Epidermal melanocyte (primary cell): ENCODE data around the gene EHD4.
A peak's percentile ranks its signal among the peaks of the same experiment; 100 is the strongest.

Source experiments
- DNase-seq: peaks from one replicate; pipeline ENCODE4 v3.0.0; 2011; ENCODE audit warnings: low spot score; ENCODE audit not compliant: insufficient read length

EHD4 gene

DNA sequence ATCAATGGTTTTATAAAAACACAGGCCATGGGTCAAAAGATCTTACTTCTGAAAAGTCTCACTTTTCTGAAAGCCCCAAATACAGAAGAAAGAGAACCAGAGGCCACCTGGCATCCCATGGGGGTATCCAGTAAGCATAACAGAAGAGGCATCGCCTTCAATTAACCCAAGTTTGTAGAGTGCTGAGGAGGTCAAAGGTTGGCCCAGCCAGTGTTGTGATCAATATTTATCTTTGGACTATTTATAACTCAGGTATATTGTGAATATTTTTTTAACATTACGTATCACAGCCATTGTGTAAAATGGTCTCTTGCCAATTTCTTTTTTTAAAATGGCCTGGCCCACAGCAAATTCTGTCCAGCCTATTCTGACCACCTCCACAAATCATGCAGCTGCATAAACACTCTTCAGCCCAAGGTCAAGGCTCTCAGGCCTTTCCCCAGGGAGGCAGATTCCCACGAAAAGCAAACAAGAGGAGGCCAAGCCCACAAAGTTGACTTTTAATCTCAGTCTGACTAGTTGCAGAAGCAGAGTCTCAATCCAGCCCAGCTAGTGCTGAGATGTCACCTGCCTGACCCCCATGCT lies 52.3 kb downstream of the EHD4 start:
- DNase-seq: no peak

DNA sequence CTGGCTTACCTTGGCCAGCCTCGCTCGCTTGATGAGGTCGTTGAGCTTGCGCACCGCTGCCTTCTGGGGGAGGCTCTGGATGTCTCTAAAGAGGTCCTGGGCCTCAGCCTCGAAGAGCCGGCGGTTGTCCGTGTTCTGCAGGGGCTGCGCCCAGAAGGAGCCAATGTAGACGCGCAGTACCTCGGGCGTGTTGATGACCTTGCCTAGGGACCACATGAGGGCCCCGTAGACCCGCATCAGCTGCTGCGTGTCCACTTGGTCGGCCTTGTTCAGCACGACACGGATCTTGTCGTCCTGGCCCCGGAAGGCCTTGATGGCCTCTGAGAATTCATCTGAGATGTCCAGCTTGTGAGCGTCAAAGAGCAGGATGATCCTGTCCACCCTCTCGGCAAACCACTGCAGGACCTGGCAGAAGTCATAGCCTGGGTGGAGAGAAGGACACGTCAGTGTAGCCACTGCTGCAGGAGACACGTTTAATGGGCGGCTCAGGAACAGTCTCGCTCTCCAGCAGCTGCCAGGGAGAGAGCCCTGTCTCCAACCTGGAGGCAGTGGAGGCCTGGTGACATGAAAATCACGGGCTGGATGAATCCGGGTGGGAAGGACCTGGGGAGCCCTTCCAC lies 53.0 kb downstream of the EHD4 start:
- no peak for DNase-seq

DNA sequence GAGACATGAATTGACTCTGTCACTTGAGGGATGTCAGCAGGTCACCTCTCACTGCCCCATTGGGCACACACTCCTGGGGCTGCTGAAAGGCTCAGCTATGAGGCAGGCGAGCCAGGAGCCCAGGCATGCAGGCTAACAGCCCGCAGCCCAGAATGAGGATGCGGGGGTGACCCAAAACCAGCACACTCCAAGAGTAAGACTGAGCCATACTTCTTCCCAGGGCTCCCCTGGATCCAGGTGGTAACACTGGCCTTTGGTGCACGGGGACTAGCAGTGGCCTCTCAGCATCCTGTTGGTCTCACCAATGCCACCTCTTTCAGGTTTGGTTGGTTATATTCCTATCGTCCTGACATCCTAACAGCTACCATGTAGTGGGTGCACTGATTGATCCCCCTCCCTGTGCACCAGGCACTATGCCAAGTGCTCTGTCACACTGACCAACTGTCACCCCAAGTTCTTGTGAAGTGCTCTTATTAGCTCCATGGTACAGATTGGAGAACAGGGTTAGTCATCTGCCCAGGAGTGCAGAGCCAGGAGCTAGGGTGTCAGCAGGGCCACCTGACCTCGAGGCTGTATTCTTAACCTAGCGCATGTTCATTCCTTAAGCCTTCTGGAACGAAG lies 53.7 kb downstream of the EHD4 start:
- DNase-seq: no peak

DNA sequence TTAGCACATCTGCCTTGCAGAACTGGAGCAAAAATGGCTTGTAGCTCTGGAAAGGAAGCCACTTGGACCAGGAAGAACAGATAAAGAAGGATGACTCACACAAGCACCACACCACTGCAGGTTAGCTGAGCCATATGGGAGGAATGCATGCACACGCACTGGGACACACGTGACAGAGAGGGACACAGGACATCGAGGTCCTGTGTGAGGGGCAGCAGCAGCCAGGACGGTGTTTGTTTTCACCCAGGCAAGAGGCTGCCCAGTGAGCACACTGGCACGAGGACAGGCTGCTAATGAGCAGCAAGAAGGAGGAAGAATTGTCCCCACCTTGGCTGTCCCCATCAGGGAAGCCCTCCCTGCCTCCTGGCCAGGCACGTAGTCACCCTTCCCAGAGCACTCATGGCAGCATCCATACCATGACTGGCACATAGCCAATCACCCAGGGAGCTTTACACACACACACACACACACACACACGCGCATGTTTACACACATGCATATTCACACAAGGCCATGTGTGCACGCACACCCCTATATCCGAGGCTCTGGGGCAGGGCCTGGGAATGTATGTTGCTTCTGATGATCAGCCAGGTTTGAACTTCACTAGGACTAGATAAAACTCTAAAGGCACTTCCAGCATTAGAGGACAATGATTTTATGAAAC lies 54.5 kb downstream of the EHD4 start:
- no peak for DNase-seq

DNA sequence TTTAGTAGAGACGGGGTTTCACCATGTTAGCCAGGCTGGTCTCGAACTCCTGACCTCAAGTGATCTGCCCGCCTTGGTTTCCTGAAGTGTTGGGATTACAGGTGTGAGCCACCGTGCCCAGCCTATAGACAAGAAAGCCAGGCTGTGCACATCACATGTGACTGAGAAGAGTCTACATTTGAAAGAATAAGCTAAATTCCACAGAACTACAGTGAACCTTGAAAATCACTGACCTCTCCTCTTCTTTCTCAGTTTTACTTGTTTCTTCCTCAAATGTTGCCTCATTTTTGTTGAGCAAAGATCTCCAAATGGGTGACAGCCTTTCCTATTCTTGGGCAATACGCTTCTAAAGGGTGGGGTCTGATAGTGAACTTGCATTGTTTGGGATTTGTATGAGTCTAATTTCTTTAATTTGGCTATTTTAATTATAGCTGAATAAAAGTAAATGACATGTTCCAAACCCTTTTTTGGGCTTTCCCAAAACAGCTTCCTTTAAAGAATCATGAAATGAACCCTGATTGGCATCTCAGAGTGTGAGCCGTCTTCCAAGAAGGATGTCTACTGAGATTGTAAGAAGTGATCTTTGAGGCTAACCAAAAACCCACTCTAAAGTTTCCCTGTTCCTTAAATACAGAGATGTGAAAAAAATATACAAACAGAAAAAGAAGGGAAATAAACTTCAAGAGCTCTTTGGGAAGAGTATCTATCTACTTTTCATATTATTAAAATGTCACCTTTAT lies 56.9 kb downstream of the EHD4 start:
- no peak for DNase-seq

DNA sequence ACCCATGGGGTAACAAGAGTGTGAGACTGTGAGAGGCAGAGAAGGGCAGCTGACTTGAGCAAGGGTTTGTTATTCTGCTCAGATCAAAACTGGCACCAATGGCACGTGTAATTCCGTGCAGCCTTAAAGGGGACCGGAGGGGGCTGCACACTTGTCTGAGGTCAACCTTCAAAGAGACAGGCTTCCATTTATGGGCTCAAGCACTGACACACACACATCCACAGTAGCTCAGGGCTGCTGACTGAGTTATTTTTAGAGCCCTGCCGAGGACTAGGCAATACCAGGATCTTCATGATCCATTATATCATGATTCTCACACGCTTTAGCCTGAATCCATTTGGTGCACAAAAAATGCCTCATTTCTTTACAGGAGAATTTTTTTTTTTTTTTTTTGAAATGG lies 57.9 kb downstream of the EHD4 start:
- DNase-seq: no peak

DNA sequence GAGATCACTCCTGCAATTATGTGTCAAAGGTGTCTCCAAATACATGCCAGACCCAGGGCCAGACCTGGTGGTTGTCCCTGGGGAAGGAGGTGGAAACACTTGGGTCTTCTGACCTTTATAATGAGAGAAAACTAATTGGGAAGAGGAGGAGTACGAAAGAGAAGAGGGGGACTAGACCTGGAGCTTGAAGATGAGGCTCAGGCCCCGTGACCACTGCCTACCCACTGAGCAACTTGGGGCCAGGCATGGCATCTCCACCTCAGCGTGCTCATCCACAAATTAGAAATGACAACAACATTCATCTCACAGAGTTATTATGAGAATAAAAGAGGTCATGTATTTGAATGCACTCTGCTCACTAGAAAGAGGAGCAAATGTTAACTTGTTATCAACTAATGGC lies 59.1 kb downstream of the EHD4 start:
- no peak for DNase-seq

DNA sequence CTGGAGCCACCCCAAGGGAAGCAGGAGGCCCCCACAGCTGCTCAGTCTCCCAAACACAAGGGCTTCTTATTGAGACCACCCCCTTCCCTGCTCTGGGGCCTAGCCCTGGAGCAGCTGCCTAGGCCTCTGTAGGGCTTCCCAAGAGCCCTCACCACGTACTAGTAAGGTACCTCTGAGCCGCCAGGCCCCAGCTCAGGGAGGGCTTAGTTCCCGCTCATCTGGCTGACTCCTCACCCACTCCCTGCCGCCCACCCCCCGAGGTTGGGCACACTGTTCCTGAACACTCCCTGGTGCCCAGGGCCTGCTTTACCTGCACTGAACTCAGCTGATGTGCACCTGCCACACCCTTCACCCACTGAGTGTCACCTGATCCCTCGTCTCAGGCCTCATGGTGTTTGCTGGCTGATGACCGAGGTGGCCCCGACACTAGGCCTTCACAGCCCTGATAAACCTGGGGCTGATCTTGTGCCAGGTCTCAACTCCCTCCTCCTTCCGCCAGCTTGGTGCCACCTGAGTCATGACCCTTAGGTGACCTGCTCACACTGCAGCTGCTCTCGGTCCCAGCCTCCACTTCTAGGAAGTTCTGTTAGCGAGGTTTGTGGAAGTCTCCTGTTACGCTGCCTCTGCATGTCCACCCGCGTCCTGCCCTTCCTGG lies 60.5 kb downstream of the EHD4 start:
- DNase-seq: no peak

DNA sequence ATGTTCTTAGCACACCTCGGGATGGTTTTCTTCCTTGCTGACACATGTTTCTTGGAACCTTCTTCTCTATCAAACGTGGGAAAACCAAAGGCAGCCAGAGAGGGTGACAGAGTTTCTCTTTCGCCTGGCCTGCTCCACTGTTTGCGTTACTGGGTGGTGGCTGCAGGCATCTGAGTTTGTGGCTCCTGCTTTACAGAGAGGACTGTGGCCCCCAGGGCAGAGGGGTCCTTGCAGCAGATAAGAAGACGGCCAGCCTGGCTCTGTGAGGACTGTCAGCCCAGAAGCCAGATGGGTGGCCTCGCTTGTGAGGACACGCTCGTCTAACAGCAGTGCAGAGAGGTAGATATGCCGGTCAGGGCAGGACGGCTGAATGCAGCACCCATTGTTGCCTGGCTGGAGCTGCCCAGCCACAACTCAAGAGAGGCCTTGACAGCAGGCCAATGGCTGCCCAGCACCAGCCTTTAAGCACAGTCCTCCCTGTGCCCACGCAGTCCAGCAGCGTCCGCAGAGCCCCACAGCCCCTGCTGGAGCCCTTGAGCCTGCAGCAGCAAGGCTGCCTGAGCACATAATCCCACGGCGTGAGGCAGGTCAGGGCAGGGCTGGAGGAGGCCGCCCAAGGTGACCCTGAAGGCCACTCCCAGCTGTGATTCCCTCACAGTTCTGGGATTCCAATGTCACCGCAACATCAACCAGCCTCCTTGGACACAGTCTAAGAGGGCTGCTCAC lies 63.5 kb downstream of the EHD4 start:
- no peak for DNase-seq

DNA sequence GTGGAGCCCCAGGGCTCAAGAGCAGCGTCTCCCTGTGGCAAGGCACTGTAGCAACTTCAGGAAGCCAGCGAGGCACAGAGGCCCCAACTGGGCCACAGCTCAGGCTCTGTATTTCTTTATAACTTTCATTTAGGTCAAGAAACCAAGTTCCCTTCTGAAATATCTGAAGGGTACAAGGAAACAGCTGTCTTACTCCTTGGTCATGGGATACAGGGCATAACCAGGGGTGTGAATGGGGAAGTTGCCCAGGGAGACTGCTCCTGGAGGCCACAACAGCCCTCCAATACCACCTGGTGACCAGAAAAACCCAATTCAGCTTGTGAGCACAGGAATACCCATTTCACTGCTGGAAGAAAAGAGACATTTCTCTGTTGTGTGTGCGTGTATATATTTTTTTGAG lies 65.2 kb downstream of the EHD4 start:
- no peak for DNase-seq

DNA sequence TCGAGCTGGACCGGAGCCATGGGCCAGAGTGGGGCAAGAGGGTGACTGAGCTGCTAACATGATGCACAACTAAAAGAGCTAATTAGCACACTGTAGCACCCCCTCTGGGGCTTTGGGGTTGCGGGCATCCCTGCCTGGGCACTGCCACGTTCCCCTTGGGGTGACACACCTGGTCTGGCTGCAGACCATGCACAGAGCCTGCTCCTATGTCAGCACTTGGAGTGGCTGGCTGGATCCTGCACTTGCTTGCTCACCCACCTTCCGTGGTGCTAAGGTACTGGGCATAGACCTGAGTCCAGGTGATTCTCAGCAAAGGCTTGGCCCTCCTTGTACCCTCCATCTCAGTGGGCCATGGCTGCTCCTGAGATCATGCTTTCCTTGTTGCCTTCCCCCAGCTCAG lies 65.7 kb downstream of the EHD4 start:
- DNase-seq: no peak

DNA sequence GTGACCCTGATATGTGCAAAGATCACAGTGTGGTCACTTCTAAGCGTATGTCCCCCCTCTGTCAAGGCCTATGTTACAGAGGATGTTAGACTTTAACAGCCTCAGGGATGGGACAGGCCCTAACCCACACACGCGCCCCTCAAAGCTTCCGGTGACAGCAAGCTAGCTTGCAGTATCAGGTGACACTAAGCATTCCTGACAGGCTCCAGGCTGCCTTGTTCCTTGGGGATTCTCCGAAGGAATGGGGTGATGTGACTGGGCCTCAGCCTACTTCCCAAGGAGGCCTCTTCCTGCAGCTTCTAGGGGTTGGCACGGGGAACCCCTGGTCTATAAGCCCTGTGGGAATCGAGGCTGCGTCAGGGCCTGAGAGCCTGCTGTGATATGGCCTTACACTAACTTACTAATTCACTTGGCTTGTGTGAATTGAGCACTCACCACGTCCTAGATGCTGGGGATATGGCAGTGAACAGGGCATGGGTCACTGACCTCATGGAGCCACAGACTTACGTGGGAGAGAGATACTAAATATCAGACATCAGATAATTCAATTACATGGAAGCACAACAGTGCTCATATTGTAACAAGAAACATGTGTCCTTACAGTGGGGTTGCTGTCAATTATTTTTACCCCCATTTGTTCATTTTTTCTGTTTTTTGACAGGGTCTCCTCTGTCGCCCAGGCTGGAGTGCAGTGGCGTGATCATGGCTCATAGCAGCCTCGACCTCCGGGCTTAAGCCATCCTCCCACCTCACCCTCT lies 67.1 kb downstream of the EHD4 start:
- no peak for DNase-seq

DNA sequence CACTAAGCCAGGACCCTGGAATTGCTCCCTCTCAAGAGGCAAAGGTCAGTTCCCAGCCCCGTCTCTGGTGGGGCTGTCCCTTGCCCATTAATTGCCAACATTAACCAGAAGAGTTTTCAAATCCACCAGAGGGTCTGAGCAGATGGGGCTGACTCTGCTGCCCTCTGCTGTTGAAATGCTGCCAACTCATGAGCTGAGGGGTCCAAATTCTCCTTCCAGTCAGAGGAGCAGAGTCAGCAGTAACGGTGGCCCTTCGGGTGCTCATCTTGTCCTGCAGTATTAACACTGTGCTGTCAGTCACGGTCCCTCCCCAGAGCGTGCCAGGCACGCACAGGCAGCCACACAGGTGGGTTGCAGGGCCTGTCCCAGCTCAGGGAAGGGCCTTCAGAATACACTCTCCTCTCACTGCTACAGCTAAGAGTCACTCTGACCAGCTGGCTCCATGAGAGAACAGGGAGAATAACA lies 67.8 kb downstream of the EHD4 start:
- DNase-seq: peak; percentile 92

DNA sequence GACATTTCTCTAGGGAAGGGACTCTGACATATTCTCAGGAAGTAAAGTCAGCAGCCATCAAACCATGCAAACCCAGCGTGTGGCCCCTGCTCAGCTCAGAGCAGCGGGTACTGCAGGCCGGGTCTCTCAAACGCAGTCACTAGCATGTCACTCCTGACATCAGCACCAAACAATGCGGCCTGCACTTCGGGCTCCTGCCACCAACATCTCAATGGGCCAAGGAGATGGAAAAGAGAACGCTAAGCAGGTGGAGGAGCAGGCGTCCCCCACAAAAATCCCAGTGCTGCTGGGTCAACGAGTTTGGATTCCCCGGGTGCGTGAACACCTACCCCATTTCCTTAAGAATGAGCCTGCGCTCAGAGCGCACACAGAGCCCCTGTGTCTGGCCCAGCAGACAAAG lies 68.6 kb downstream of the EHD4 start:
- DNase-seq: no peak

DNA sequence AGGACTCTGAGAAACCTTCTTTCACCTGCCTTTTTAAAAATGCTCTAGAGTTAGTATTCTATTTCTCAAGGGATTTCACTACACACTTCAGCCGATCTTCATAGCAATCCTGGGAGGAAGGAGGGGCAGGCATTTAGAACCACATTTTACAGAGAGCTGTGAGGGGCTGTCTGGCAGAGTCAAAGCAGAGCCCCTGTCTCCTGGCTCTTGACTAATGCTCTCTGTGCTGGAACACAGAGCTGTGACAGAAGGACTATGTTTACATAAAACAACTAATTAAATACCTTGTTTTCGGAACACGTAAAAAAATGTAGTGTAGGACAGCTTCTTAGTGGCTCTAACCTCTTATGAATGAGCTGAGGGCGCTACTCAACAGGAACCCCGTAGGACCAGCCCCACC lies 70.9 kb downstream of the EHD4 start:
- DNase-seq: no peak

DNA sequence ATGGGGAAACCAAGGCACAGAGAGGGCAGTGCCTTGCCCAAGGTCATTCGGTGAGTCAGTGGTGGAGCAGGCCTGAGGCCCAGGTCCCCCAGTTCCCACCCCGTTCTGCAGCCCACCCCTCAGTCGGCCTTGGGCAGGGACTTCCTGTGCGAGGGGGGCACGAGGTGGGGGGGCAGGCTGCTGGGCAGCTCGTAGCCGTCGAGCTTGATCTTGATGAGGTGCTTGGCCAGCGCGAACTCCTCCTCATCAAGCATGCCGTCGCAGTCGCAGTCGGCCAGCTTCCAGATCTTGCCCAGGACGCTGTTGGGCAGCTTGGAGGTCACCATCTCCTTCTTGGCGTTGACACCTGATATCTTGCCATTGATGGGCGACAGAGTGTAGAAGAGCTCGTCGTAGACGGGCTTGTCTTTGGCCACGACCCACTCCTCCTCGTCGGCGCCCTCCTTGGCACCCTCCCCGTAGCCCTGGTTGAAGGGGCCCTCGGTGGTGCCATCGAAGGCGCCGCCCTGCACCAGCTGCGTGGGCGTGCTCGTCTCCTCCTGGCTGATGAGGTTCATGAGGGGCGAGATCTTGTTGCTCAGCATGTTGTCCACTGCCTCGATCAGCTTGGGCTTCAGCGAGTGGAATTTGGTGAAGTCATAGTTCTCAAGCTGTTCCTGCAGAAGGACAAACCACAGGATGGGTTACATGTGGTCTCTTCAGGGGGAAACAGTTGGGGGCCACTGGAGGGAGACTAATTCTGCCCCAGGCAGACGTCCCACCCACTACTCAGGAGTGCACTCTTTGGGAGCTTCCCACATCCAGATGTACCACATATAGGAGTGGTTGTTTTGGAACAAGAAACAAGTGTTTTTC lies 71.6 kb downstream of the EHD4 start:
- no peak for DNase-seq

DNA sequence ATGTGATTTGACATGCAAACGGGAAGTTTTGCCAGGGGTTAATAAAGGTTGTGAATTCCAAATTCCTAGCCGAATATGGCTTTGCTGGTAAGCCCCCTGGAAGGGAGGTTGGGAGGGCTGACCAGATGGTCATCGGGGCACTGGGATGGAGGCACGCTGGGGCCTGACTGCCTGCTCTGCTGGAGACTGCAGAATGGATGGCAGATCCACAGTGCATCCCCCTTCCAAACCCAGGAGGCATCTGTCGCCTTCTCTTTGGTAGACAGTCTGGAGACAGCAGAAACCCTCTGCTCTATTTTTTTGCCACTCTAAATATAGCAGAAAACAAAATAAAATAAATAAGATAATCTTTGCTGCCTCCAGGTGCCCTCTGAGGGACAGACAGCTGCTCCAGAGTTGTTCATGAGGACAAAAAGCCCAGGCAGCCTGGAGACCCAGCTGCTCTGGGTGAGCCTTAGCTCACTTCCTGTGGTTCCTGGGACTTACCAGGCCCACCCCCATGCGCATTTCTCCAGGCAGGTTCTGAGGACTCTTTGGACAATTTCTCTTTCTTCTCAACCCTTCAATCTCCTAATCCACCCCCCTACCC lies 72.4 kb downstream of the EHD4 start:
- no peak for DNase-seq

DNA sequence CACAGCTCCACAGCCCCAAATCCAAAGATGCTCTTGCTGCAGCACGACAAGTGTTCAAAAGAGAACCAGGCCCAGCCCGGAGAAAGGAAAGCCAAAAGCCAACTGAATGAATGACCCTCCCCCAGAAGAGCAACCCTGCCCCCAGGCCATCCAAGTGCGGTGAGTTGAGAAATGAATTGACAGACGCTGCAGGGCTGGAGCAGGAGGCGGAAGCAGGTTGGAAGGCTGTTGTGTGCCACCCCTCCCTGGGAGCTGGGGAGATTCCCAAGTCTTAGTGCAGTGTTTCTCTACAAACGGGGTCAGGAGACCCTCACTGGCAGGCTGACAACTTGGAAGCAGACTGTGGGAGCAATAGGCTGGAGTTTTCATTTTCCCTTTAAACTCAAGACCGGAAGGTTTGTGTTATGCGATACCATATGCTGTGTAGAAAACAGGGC lies 75.0 kb downstream of the EHD4 start:
- no peak for DNase-seq

DNA sequence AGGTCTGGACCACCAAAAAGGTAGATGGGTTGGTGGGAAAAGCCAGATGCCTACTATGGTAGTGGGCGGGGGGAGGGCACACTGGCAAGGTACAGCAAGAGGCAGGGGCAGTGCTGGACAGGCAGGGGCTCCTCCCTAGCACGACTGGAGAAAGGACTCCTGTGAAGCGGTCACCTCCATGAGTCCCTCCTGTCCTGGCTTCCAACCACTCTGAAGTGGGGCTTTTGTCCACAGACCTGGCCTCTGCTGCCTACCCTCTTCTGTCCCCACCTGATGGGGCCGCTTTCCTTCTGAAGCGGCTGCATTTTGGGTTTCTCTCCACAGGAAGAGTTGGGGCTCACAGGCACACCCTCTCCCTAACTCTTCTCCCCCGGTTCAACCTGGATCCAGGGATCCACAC lies 75.8 kb downstream of the EHD4 start:
- DNase-seq: no peak
